AG04450 (cell line): ENCODE data around the gene NDOR1. TPM values are rescaled to one million over a fixed set of nuclear protein-coding genes. Genes with fewer than 3 reads are reported as not detected.

ENCODE experiments used
- CTCF ChIA-PET: fragments of 300-600, 350-600 bp; formaldehyde crosslinking; extraction: SDS; loops from one replicate; lab custom pipeline; 2022; ENCODE audit warnings: antibody characterized with exemption, inconsistent platforms; lab: Charles Lee
- POLR2A ChIA-PET: fragments of 350-600 bp; formaldehyde crosslinking; extraction: SDS; loops from one replicate; lab custom pipeline; 2021; ENCODE audit warnings: antibody characterized with exemption, inconsistent platforms; lab: Yijun Ruan, JAX
- DNase-seq: peaks from one replicate; pipeline ENCODE4 v3.0.0-alpha.2; 2011; ENCODE audit warnings: low read depth, low spot score
- H3K27ac ChIP-seq: one replicate; pipeline ENCODE4 v1.5.1; 2012; ENCODE audit warnings: low read depth, low read length, control low read depth
- H3K27me3 ChIP-seq: one replicate; pipeline ENCODE4 v1.6.0; 2012; ENCODE audit warnings: low read length; ENCODE audit not compliant: control insufficient read depth, insufficient read depth
- H3K4me3 ChIP-seq: 2 replicates; pipeline ENCODE4 v1.5.1; 2011; ENCODE audit warnings: mild to moderate bottlenecking, low read depth, low read length, control low read depth
- H3K9me3 ChIP-seq: 2 replicates; pipeline ENCODE4 v1.5.1; 2012; ENCODE audit warnings: low read length; ENCODE audit not compliant: control insufficient read depth, insufficient read depth
- polyA plus RNA-seq: library from polyadenylated mRNA; depleted of rRNA; stranded (reverse); fragments of >200 nt; gene quantifications from 2 replicates; pipeline ENCODE4 v1.2.3, GENCODE V29; 2011
- TF ChIP-seq, protein P1 (sequence below): IDR thresholded peaks from 2 replicates; pipeline ENCODE4 v1.5.1; 2011; ENCODE audit warnings: low read depth, low read length, control low read depth, inconsistent platforms

NDOR1 gene
- polyA plus RNA-seq, 1 experiment: 2.8 TPM

- Histone ChIP-seq H3K4me3 (no peak overlapping the region), H3K27ac (no peak overlapping the region), H3K9me3 (no peaks in the 10 kb centered on the region; the same call in 1 of the 2 replicates), H3K27me3 (peaks cover 45% of the 10 kb centered on the region)
- no peak for DNase-seq
- TF ChIP-seq, protein P1, sequence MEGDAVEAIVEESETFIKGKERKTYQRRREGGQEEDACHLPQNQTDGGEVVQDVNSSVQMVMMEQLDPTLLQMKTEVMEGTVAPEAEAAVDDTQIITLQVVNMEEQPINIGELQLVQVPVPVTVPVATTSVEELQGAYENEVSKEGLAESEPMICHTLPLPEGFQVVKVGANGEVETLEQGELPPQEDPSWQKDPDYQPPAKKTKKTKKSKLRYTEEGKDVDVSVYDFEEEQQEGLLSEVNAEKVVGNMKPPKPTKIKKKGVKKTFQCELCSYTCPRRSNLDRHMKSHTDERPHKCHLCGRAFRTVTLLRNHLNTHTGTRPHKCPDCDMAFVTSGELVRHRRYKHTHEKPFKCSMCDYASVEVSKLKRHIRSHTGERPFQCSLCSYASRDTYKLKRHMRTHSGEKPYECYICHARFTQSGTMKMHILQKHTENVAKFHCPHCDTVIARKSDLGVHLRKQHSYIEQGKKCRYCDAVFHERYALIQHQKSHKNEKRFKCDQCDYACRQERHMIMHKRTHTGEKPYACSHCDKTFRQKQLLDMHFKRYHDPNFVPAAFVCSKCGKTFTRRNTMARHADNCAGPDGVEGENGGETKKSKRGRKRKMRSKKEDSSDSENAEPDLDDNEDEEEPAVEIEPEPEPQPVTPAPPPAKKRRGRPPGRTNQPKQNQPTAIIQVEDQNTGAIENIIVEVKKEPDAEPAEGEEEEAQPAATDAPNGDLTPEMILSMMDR: no peak
- ChIA-PET CTCF (no interaction called here), POLR2A (interaction anchor here (0.6 kb wide), 1 partner anchor 69 kb away, joined by 3 read pairs; the partner anchor contains the start of gene TUBB4B)
Measured at GRCh38 chr9:137171149-137171900, 34.2 kb upstream of the NDOR1 start.

DNA sequence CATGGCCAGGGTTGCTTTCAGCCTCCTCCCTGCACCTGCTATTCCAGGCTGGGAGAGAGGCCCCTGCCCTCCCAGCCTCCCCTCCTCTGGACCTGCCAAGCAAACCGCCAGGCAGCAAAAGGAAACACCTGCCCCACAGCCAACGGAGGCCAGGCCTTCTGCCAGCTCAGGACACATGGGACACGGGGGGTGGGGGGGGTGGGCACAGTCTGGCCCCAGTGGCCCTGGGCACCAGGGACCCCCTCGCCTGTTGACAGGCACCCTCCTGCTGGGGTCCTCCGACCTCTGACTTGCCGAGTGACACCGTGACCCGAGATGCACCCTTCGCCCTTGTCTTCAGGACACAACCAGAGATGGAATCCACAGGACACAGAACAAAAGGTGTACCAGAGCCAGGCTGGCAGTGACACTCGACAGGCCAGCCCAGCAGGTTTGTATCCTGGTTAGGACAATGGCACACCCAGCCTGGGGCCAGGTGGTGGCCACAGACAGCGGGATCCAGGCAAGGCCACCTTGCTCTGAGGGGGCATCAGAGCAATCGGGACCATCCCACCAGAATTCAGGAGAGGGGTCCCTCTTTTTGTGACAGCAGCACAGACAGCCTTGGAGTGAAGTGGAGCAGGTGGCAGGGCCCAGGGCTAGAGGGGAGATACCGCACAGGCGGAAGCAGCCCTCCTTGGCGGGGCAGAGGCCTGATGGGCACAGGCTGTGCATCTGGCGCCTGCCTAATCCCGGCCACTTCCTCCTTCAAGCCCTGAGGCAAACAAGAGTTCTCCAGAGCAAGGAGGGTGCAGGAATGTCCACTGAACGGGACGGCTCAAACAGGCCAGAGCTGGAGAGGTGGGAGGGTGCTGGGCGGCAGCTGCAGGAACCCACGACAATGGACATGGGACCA, 32.4 kb upstream of the NDOR1 start:
- Histone ChIP-seq H3K27ac (no peak overlapping the region), H3K9me3 (no peaks in the 10 kb centered on the region; the same call in 1 of the 2 replicates), H3K4me3 (no peak overlapping the region), H3K27me3 (peaks cover 32% of the 10 kb centered on the region)
- TF ChIP-seq, protein P1: no peak
- ChIA-PET POLR2A (interaction anchor here (2.0 kb wide), 1 partner anchor 44 kb away, joined by 4 read pairs; no protein-coding TSS in a partner anchor), CTCF (interaction anchor here (0.6 kb wide), 1 partner anchor 348 kb away, joined by 3 read pairs; no protein-coding TSS in a partner anchor)
- no peak for DNase-seq

DNA sequence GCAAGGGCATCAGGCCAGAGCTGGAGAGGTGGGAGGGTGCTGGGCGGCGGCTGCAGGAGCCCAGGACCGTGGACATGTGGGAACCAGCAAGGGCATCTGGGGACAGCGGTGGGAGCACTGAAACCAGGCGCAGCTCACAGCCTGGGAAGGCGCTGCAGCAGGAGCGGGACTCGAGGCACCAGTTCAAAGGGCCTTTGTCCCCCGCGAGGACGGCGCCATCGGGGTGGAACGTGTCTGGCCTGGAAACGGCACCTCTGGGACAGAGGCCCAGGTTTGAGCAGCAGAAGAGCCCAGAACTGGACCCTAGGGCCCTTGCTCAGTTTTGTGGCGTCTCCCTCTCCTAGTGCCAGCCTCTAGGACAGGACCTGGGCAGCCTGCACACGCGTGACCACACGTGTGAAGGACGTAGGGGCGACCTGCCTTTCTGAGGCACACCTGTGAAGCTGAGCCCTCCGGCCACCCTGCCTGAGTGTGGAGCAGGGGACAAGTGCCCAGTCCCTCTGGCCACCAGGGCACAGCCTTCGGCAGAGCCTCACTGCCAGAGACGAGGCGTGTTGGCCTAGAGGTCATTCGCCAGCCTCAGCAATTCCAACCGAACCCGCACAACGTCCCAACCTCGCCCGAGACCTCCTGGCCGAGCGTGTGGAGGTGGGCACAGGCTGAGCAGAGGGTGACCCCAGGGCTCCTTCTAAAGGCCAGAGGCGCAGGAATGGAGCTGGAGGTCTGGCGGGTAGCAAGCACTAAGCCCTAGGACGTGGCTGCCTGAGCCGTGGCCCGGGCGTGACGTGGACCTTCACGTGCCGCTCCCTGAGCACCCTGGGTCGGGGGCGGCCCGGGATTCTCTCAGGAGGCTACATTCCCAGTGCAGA, 31.5 kb upstream of the NDOR1 start:
- no peak for DNase-seq
- TF ChIP-seq, protein P1: no peak
- CTCF ChIA-PET: interaction anchor here (0.6 kb wide), 1 partner anchor 349 kb away, joined by 3 read pairs; no protein-coding TSS in a partner anchor
- H3K9me3 ChIP-seq: no peaks in the 10 kb centered on the region; the same call in 1 of the 2 replicates
- peaks cover 31% of the 10 kb centered on the region for H3K27me3 ChIP-seq
- no peak overlapping the region for H3K27ac ChIP-seq
- no peak overlapping the region for H3K4me3 ChIP-seq
- POLR2A ChIA-PET: interaction anchor here (0.9 to 2.0 kb wide), 2 partner anchors 27 to 44 kb away, joined by 3 to 4 read pairs; partner anchors contain the start of gene TPRN

GRCh38 chr9:137174722-137175293, 30.7 kb upstream of the NDOR1 start:
- ChIA-PET CTCF (interaction anchor here (1.7 kb wide), 1 partner anchor 62 kb away, joined by 4 read pairs; no protein-coding TSS in a partner anchor), POLR2A (interaction anchor here (0.7 to 0.9 kb wide), 2 partner anchors 18 to 26 kb away, joined by 3 to 9 read pairs; partner anchors contain the start of gene TPRN)
- H3K9me3 ChIP-seq: no peaks in the 10 kb centered on the region; the same call in 1 of the 2 replicates
- H3K27me3 ChIP-seq: peaks cover 29% of the 10 kb centered on the region
- H3K4me3 ChIP-seq: no peak overlapping the region
- no peak overlapping the region for H3K27ac ChIP-seq
- TF ChIP-seq, protein P1: no peak
- DNase-seq: no peak
